Bone marrow (tissue), 2 donors: Measurements from ENCODE around the gene OPRD1.
"Not testable (repeated sequence)": the region's sequence is repeated elsewhere in the genome, so short reads cannot be mapped to it uniquely, and the experiment has no call there.

Experiments used
- DNase-seq, 2 donors: peaks; one replicate each; lab custom pipeline; 2025; lab: John Stamatoyannopoulos, UW

OPRD1 gene

DNA sequence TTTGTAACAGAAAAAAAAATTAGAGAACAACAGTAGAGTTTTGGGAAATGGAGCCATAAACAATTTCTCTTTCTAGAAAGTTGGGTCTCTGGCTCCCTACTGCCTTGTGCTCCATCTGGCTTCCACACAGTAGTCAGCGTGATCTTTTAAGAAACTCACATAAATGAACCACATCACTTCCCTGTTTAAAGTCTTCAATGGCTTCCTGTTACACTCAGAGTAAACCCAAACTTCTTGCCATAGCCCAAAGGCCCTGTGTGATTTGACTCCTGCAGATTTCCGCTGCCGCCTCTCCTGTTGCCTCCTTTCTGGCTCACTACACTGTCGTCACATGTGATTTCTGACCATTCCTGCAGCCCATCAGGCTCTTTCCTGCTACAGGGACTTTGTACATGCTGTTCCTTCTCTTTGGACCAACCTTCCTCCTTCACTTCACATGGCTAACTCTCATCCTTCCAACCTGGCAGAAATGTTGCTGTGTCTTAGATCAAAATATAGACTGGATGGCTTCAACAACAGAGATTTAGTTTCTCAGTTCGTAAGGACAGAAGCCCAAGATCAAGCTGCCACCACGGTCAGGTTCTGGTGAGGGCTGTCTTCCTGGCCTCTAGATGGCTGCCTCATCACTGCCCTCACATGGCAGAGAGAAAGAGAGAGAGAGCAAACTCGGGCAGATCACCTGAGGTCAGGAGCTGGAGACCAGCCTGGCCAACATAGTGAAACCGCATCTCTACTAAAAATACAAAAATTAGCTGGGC lies 34.0 kb downstream of the OPRD1 start:
- no peak for DNase-seq

DNA sequence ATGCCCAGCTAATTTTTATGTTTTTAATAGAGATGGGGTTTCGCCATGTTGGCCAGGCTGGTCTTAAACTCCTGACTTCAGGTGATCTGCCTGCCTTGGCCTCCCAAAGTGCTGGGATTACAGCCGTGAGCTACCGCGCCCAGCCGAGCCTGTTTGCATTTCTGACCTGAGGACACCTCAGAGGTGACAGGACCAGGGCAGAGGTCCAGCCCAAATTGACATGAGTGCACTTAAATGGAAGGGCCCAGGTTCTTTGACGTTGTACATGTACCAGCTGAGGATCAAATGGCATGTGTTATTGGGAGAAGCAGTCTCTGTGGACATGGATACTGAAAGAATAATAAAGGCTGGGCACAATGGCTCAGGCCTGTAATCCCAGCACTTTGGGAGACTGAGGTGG lies 35.2 kb downstream of the OPRD1 start:
- not testable (repeated sequence) for DNase-seq

DNA sequence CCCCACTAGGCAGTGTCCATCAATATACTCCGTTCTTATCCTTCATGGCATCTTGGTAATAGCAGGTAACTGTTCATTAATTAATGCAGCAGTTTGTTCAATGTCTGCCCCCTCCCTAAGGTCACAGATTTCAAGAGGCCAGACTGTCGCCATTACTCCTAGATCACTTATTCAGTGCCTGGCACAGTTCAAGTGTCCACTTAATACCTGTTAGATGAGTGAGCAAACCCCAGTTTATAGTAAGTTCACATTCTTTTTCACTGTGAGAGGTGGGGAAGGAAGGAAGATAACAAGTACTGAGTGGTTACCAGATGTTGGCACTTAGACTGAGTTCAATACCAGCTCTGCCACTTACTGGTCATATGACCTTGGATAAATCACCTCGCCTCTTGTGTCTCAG lies 36.4 kb downstream of the OPRD1 start:
- DNase-seq: no peak

DNA sequence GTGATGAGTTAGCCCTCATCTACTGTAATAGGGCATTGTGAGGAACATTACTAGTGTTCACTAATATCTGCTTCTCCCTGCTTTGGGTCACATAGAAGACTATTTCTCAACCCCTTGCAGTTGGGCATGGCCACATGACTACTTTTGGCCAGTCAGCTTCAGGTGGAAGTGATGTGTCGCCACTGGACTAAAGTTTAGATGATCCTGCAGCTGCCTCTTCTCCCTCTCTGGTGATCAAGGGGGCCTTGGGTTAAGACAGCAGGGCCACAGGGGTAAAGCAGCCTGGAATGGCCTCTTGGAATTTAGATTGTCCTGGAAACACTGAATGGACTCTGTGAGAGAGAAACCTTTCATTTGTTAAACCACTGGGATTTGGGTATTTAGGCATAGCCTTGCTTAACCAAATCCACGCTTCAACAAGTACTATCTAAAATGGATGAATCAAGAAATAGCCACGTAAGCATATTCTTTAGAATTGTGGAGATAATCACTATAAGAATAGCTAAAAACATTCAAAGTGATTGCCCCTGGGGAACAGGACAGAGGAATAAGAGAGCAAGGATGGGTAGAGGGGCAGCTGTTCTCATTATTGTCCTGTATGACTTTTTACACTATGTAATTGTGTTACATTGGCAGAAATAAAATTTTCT lies 41.2 kb downstream of the OPRD1 start:
- DNase-seq: no peak

DNA sequence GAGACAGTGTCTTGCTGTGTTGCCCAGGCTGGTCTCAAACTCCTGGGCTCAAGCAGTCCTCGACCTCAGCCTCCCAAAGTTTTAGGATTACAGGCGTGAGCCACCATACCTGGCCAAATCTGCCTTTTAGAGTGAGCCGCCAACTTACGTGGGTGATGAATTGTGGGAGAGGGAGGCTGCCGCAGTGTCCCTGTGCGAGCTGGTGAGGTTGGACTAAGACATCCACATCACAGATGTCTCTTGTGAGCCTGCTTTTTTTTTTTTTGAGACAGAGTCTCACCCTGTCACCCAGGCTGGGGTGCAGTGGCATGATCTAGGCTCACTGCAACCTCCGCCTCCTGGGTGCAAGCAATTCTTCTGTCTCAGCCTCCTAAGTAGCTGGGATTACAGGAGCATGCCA lies 42.4 kb downstream of the OPRD1 start:
- not testable (repeated sequence) for DNase-seq

DNA sequence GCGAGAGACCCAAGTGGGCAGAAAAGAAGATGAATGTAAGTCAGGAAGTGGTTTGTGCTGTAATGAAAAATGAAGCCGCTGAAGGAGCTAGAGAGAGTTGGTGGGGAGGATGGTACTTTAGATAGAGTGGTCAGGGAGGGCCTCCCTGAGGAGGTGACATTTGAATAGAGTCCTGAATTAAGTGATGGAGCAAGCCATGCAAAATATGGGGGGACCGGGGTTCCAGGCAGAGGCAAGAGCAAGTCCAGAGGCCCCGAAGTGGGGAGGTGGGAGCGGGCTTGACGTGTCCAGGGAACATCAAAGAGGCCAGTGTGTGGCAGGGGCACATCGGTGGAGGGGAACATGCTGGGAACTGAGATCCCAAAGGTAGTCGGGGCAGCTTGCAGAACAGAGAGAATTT lies 43.1 kb downstream of the OPRD1 start:
- DNase-seq: no peak

DNA sequence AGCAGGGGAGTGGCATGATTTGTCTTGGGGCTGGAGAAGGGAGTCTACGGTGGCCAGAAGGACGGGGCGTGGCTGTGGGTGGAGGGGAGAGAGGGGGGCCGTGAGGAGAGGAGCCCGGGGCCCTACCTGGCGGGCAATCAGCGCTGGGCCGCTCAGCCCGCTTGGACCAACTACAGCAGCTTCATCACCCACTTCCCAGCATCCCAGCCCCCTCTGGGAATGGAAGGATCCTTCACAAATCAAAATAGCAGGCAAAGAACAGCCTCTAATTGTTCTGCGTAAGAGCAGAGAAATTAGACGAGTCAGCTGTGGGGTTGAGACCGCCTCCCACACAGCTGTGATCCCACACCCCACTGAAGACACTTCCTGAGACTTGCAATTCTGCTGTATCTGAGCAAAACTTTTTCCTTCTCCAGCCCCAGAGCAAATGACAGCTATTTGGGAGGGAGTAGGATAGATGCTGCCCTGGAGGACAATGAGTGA lies 43.5 kb downstream of the OPRD1 start:
- no peak for DNase-seq

DNA sequence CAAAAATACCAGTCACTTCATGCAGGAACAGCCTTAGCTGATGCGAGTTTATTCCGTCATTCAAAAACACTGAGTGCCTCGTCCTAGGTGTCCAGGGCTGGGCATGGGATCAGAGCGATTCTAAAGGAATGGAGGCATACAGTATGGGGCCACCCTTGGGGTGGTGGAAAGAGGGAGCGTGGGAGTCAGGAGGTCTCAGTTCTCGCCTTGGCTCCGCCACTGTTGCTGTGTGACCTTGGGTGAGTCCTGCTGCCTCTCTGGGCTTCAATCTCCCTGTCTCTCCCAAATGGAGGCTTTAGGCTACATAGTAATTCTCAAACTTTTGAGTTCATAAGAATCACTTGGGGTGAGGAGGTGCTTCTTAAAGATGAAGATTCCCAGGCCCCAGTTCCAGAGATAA lies 44.0 kb downstream of the OPRD1 start:
- DNase-seq: no peak

DNA sequence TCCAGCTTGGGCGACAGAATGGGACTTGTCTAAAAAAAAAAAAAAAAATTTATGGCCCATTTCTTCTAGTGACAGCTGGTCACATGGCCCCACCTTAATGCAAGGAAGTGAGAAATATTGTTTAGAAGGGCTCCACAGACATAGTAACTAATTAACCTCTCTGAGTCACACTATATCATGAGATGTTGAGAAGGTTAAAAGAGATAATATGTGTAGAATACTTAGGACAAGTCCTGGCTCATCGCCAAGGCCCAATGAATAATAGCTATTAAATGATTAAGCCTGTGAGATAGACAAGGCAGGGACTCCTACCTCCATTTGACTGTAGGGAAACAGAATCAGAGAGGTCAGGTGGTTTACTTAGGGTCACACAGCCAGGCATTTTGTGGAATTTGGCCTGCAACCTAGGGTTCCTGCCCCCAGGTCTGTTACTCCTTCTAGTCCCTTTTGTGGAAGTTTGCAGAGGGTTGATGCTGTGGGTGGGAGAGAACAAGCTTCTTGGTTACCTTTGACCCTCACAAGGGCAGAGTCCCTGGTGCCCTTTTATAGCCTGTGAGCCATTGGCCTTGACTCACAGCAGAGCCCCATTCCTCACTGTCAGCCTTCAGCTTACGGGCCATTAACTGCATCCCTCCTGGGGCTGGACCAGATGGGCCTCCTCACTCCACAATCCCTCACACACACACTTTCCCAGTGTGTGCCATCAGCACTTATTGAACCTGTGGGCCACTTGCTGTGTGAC lies 48.5 kb downstream of the OPRD1 start:
- DNase-seq: no peak

DNA sequence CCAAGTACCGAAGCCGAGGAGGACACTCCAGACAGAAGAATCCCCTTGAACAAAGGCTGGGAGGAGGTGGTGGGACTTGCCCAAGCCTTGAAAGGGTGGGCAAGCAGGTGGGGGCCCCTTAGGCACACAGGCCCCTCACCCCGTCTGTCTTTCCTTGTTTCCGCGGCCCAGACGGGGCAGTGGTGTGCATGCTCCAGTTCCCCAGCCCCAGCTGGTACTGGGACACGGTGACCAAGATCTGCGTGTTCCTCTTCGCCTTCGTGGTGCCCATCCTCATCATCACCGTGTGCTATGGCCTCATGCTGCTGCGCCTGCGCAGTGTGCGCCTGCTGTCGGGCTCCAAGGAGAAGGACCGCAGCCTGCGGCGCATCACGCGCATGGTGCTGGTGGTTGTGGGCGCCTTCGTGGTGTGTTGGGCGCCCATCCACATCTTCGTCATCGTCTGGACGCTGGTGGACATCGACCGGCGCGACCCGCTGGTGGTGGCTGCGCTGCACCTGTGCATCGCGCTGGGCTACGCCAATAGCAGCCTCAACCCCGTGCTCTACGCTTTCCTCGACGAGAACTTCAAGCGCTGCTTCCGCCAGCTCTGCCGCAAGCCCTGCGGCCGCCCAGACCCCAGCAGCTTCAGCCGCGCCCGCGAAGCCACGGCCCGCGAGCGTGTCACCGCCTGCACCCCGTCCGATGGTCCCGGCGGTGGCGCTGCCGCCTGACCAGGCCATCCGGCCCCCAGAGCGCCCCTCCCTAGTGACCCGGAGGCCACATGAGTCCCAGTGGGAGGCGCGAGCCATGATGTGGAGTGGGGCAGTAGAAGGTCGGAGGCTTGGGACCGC lies 50.8 kb downstream of the OPRD1 start:
- DNase-seq: no peak

DNA sequence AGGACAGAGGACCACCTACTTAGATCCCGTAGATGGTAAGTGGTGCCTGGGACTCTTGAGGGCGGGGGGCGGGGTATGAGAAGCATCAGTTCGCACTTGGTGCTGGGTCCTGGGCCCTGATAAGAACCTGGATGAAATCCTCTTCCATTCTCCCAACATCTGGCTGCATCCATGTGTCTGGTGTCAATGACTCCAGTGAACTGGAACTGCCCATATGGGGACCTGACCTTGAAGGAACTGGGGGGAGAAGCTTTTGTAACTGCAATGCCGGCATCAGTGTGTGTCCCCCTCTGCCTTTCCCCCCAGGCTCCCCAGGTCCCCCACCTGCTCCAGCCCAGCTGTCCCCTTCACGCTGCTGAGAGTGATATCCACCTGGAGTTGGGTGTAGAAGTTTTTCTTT lies 52.7 kb downstream of the OPRD1 start:
- DNase-seq: no peak

DNA sequence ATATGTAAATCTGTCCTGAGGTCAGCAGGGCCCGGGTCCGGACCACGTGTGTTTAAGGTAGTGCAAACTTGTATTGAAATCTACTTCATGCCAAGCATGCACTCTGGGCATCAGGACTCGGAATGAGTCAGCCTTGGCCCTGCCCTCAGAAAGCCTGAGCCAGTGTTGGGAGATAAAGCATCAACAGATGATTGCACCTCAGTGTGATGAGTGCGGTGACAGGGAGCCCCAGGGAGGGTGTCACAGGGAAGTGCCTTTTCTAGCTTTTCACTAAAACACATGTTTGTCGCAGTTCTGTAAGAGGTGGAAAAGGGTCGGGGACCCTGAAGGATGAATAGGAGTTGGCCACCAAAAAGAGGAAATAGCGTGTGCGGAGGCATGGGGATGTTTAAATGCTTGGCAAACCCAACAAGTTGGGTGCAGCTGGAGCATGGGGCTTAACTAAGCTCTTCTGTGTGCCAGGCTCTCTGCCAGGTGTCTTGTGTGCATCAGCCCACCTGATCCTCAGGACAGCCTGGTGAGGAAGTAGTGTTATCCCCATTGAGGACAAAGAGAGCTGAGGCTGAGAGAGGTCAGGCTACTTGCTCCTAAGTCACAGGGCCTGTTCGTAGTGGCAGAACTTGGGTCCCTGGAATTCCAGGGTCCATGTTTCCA lies 54.2 kb downstream of the OPRD1 start:
- no peak for DNase-seq

DNA sequence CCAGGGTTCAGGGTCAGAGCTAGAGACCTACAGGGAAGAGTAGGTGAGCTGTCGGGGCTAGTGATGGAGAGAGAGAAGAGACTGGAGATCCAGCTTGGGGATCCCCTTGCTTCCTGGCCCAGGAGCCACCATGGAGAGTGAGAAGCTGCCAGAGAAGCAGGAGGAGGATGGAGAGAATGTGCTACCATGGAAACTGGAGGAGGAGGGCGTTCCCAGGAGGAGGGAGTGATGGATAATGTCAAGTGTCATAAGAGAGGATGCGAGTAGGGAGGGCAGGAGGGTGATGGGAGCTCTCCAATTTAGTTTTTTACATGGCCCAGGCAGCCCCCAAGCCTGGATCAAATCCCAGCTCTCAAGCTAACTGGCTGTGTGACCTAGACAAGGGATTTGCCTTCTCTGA lies 55.9 kb downstream of the OPRD1 start:
- DNase-seq: no peak

DNA sequence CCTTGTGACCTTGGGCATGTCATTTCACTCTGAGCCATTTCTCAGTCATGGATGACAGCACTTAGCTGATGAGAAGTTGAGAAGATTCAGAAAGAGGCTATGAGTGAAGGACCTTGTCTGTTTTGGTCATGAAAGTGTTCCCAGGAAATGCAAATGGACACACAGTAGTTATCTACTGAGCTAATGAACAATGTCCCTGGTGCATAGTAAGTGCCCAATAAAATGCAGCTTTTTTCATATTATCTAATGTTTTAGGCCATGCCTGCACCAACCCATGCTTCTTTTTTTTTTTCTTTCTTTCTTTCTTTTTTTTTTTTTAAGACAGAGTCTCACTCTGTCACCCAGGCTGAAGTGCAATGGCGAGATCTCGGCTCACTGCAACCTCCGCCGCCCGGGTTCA lies 58.0 kb downstream of the OPRD1 start:
- no peak for DNase-seq

DNA sequence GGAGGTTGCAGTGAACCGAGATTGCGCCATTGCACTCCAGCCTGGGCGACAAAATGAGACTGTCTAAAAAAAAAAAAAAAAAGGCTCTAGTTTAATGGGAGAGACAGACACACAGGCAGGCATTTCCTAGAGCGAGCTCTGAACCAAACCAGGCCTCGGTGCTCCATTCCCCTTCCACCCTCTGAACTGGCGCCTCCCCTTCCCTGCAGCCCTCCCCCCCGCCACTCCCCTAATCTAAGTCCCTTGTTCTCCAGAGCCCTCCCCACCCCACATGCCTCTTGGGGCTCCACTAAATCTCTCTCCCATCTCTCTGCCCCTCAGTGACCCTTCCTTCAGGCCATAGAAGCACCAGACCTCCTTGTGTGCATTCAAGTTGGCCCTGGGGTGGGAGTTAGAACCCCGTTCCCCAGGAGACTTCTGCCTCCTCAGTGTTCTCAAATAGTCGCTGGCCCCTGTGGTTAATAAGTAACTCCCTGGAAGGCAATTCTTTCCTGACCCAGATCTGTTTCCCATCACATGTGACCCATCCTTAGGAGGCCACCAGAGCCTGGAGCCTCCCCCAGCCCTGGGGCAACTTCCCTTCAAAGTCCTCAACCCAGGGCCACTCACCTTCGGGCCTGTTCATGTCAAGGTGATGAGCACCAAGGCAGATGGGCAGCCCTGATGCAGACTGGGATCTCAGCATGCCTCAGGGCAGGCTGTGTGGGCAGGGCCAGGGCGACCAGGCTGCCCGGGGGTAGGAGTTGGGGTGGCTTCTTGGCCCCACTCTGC lies 59.8 kb downstream of the OPRD1 start:
- no peak for DNase-seq

DNA sequence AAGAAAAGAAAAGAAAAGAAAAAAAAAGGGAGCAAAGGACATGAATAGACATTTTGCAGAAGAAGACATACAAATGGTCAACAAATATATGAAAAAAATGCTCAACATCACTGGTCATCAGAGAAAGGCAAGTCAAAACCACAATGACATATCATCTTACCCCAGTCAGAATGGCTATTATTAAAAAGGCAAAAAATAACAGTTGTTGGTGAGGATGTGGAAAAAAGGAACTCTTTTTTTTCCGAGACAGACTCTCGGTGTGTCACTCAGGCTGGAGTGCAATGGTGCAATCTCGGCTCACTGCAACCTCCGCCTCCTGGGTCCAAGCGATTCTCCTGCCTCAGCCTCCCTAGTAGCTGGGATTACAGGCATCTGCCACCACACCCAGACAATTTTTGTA lies 63.2 kb downstream of the OPRD1 start:
- DNase-seq: peak in 1 of 2 donors; percentile 6

DNA sequence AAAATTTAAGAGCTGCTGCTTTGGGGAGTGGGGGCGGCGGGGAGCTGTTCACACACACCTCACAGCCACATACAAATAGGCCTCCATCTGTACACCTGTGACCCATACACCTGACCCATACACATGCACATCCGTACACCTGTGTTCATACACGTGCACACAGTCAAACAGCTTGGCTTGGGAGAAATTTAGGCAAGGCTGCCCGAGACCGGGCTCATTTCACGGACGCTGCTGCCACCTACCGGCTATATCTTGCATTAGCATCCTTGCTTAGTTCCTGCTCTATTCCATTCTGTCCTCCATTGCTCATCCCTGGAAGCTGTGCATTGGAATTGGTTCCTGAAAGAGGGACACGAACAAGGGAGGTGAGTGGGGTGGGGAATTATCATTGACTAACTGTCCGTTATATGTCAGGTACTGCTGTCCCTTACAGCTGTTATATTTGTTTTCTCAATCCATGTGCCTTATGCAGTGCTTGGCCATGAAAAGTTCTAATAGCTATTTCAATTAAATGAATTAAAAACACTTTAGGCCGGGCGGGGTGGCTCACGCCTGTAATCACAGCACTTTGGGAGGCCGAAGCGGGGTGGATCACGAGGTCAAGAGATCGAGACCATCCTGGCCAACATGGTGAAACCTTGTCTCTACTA lies 65.3 kb downstream of the OPRD1 start:
- DNase-seq: peak; percentile 43 to 54

DNA sequence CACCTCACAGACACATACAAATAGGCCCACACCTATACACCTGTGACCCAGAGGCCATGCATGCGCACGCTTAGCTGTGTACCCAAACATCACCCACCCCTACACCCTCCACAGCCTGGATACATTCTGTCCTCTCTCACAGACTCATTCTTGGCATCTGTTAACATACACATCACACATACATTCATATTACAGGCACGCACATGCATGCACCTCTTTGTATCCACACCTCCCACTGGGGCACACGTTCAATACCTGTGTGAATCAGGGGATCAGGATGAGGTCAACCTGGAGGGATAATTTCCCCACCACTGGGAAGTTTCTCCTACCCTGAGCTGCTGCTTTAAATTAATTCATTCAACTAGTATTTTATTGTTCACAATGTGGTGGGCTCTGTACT lies 66.8 kb downstream of the OPRD1 start:
- no peak for DNase-seq

DNA sequence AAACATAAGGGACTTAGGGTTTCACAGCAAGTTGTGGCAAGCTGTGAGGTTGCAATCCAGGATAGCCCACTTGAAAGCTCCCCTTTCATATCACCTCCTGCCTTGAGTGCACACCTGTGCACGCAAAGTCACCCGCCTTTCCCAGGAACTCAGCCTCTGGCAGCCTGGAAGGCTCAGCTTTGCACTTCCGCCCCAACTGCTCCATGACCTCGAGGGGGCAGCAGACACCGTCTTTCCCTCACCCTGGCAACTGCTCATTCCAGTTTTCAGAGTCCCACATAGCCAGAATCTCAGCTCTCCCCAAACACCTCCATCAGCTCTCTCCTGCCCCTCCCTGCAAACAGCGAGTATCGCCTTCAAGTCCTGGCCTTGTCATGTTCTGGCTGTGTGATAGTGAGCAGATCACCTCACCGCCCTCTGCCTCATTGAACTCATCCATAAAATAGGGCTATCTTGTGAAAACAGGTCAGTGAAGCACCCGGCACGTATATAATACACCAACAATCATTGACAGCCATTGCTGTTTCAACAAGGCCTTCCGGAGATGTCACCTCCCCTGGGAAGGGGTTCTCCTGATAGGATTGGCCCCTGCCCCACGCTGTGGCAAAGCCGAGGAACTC lies 70.1 kb downstream of the OPRD1 start:
- peak; percentile 44 to 84 for DNase-seq

DNA sequence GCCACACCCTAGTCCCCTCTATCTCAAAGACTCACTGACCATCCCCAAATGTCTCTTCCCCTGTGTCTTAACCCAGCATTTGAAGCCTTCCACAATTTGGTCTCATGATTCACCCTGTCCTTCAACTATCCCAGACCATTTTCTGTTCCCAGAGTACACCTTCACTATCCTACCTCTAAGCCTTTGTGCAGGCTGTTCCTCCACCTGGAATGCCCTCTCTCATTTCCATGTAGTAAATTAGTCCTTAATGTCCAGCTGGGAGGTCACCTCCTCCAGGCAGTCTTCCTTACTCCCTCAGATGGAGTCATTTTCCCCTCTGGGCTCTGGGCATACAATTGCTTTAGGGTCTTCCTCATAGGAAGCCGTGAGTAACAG lies 71.3 kb downstream of the OPRD1 start:
- no peak for DNase-seq
